Peyer's patch (tissue), 4 donors: ENCODE data around the gene WDR91.

ENCODE experiments used
- CTCF ChIP-seq, 6 experiments: fragments of 450-650 bp in 4 of 6; fragments of 200-600 bp in 2 of 6; sonication (generic) in 1 of 6; IDR thresholded peaks; one replicate each; pipeline ENCODE4 v1.5.1; 2017 to 2019; ENCODE audit warnings: antibody characterized with exemption in 6 of 6, mild to moderate bottlenecking in 3 of 6, moderate library complexity in 1 of 6
- POLR2A ChIP-seq, 2 donors: fragments of 450-650 bp; IDR thresholded peaks; one replicate each; pipeline ENCODE4 v1.5.1; 2017; ENCODE audit warnings: antibody characterized with exemption in 2 of 2, mild to moderate bottlenecking in 2 of 2, moderate library complexity in 2 of 2

- no peak for TF ChIP-seq CTCF (IDR thresholded peaks at IDR 0.05)
- no peak for TF ChIP-seq POLR2A (IDR thresholded peaks at IDR 0.05)
Observed at GRCh38 chr7:135181261-135181928, 29.9 kb downstream of the WDR91 start.
